HG02678 (cell line): Measurements from ENCODE around the gene P2RX1.
A peak's percentile ranks its signal among the peaks of the same experiment; 100 is the strongest.

ENCODE experiments used
- ATAC-seq: cut with Tn5 transposase; IDR thresholded peaks from one replicate; pipeline ENCODE4 v1.9.1; 2021; ENCODE audit warnings: mild to moderate bottlenecking, moderate library complexity; ENCODE audit not compliant: unreplicated experiment

Gene P2RX1

GRCh38 chr17:3925684-3926485, 9.6 kb upstream of the P2RX1 start:
- no peak for ATAC-seq

GRCh38 chr17:3924512-3925350, 8.5 kb upstream of the P2RX1 start:
- ATAC-seq, result no peak

GRCh38 chr17:3923466-3924190, 7.4 kb upstream of the P2RX1 start:
- ATAC-seq, result no peak

GRCh38 chr17:3922765-3923164, 6.5 kb upstream of the P2RX1 start:
- ATAC-seq, result no peak

- no peak for ATAC-seq
These were observed 5.4 kb upstream of the P2RX1 start for GRCh38 chr17:3921502-3922319.

- ATAC-seq, result no peak
These were observed 4.7 kb upstream of the P2RX1 start for GRCh38 chr17:3921006-3921405.

GRCh38 chr17:3919123-3919624, 2.9 kb upstream of the P2RX1 start:
- no peak for ATAC-seq

GRCh38 chr17:3918372-3919122, 2.3 kb upstream of the P2RX1 start:
- ATAC-seq, result no peak

GRCh38 chr17:3917391-3917931, 1.2 kb upstream of the P2RX1 start:
- no peak for ATAC-seq

- ATAC-seq, result no peak
These were observed 560 bp upstream of the P2RX1 start for GRCh38 chr17:3916825-3917224.

GRCh38 chr17:3915581-3915994, 677 bp downstream of the P2RX1 start:
- ATAC-seq, result no peak

GRCh38 chr17:3914312-3914670, 2.0 kb downstream of the P2RX1 start:
- peak; percentile 53 for ATAC-seq

- peak; percentile 40 for ATAC-seq
These were observed 2.5 kb downstream of the P2RX1 start for GRCh38 chr17:3913531-3914311.

- ATAC-seq, result no peak
These were observed 3.4 kb downstream of the P2RX1 start for GRCh38 chr17:3912827-3913226.

- ATAC-seq, result peak; percentile 66
These were observed 4.8 kb downstream of the P2RX1 start for GRCh38 chr17:3911271-3912053.

- no peak for ATAC-seq
These were observed 5.6 kb downstream of the P2RX1 start for GRCh38 chr17:3910420-3911270.

- ATAC-seq, result no peak
These were observed 7.0 kb downstream of the P2RX1 start for GRCh38 chr17:3909257-3909656.
